ENCODE measurements around the gene ATP10A.
"Not testable (repeated sequence)": the region's sequence is repeated elsewhere in the genome, so short reads cannot be mapped to it uniquely, and the experiment has no call there.

ATP10A gene

GRCh38 chr15:25773248-25773647, 89.9 kb downstream of the ATP10A start:
- Histone ChIP-seq H3K9me2 (replicated peaks; ENCODE audit: insufficient read depth, low read length) (no peaks in the 10 kb centered on the region), H3K4me3 (ENCODE audit: low read length) (no peak overlapping the region), H3K9me3 (replicated peaks; ENCODE audit: insufficient read depth, low read length) (no peaks in the 10 kb centered on the region), H3K9ac (ENCODE audit: low read length) (no peak overlapping the region), H3K4me2 (ENCODE audit: low read depth, low read length) (no peak overlapping the region), H3K36me3 (replicated peaks; ENCODE audit: insufficient read depth, low read length) (no peaks in the 10 kb centered on the region), H3K27ac (ENCODE audit: low read length) (no peak overlapping the region), H3K4me1 (ENCODE audit: low read length) (no peaks in the 10 kb centered on the region), H4K20me1 (ENCODE audit: insufficient read depth, low read length) (no peaks in the 10 kb centered on the region), H3F3A (ENCODE audit: insufficient read depth, low read length) (no peaks in the 10 kb centered on the region), H2AFZ (ENCODE audit: low read length) (no peak overlapping the region), H3K79me2 (ENCODE audit: low read length) (no peaks in the 10 kb centered on the region), H3K27me3 (replicated peaks; ENCODE audit: insufficient read depth, low read length) (no peaks in the 10 kb centered on the region)
- TF ChIP-seq EZH2 (optimal IDR thresholded peaks at IDR 0.05; ENCODE audit: low read depth, low read length) (no peak), CTCF (IDR thresholded peaks at IDR 0.05; ENCODE audit: low read length) (no peak), EZH2phosphoT487 (IDR thresholded peaks at IDR 0.05; ENCODE audit: low read length) (no peak)
- no peak for DNase-seq

- Histone ChIP-seq H3K36me3 (replicated peaks; ENCODE audit: insufficient read depth, low read length) (no peaks in the 10 kb centered on the region), H3F3A (ENCODE audit: insufficient read depth, low read length) (no peaks in the 10 kb centered on the region), H3K27ac (ENCODE audit: low read length) (no peak overlapping the region), H3K79me2 (ENCODE audit: low read length) (no peaks in the 10 kb centered on the region), H3K9me3 (replicated peaks; ENCODE audit: insufficient read depth, low read length) (no peaks in the 10 kb centered on the region), H3K4me1 (ENCODE audit: low read length) (no peaks in the 10 kb centered on the region), H3K4me2 (ENCODE audit: low read depth, low read length) (no peak overlapping the region), H4K20me1 (ENCODE audit: insufficient read depth, low read length) (no peaks in the 10 kb centered on the region), H3K9me2 (replicated peaks; ENCODE audit: insufficient read depth, low read length) (no peaks in the 10 kb centered on the region), H2AFZ (ENCODE audit: low read length) (no peak overlapping the region), H3K27me3 (replicated peaks; ENCODE audit: insufficient read depth, low read length) (no peaks in the 10 kb centered on the region), H3K4me3 (ENCODE audit: low read length) (no peak overlapping the region), H3K9ac (ENCODE audit: low read length) (no peak overlapping the region)
- no peak for TF ChIP-seq EZH2phosphoT487 (IDR thresholded peaks at IDR 0.05; ENCODE audit: low read length)
- TF ChIP-seq EZH2 (optimal IDR thresholded peaks at IDR 0.05; ENCODE audit: low read depth, low read length): no peak
- TF ChIP-seq CTCF (IDR thresholded peaks at IDR 0.05; ENCODE audit: low read length): no peak
- no peak for DNase-seq
These were observed 90.6 kb downstream of the ATP10A start for GRCh38 chr15:25772500-25772899.

GRCh38 chr15:25771736-25772135, 91.4 kb downstream of the ATP10A start:
- H3K79me2 ChIP-seq (ENCODE audit: low read length); H3K4me3 ChIP-seq (ENCODE audit: low read length); H3K4me1 ChIP-seq (ENCODE audit: low read length); H3K9ac ChIP-seq (ENCODE audit: low read length); H3K9me2 ChIP-seq (replicated peaks; ENCODE audit: insufficient read depth, low read length); DNase-seq; H3K9me3 ChIP-seq (replicated peaks; ENCODE audit: insufficient read depth, low read length); H2AFZ ChIP-seq (ENCODE audit: low read length); H4K20me1 ChIP-seq (ENCODE audit: insufficient read depth, low read length); H3K36me3 ChIP-seq (replicated peaks; ENCODE audit: insufficient read depth, low read length); H3K27ac ChIP-seq (ENCODE audit: low read length); H3K27me3 ChIP-seq (replicated peaks; ENCODE audit: insufficient read depth, low read length); H3K4me2 ChIP-seq (ENCODE audit: low read depth, low read length); H3F3A ChIP-seq (ENCODE audit: insufficient read depth, low read length): not testable (repeated sequence)

GRCh38 chr15:25771338-25771706, 91.8 kb downstream of the ATP10A start:
- DNase-seq: no peak
- no peaks in the 10 kb centered on the region for H3K36me3 ChIP-seq (replicated peaks; ENCODE audit: insufficient read depth, low read length)
- no peak overlapping the region for H2AFZ ChIP-seq (ENCODE audit: low read length)
- H3K4me2 ChIP-seq (ENCODE audit: low read depth, low read length): no peak overlapping the region
- H3K27me3 ChIP-seq (replicated peaks; ENCODE audit: insufficient read depth, low read length): no peaks in the 10 kb centered on the region
- no peak overlapping the region for H3K27ac ChIP-seq (ENCODE audit: low read length)
- no peaks in the 10 kb centered on the region for H3K9me2 ChIP-seq (replicated peaks; ENCODE audit: insufficient read depth, low read length)
- no peaks in the 10 kb centered on the region for H3F3A ChIP-seq (ENCODE audit: insufficient read depth, low read length)
- H3K9me3 ChIP-seq (replicated peaks; ENCODE audit: insufficient read depth, low read length): no peaks in the 10 kb centered on the region
- H4K20me1 ChIP-seq (ENCODE audit: insufficient read depth, low read length): no peaks in the 10 kb centered on the region
- H3K79me2 ChIP-seq (ENCODE audit: low read length): no peaks in the 10 kb centered on the region
- TF ChIP-seq EZH2phosphoT487 (IDR thresholded peaks at IDR 0.05; ENCODE audit: low read length) (no peak), CTCF (IDR thresholded peaks at IDR 0.05; ENCODE audit: low read length) (no peak), EZH2 (optimal IDR thresholded peaks at IDR 0.05; ENCODE audit: low read depth, low read length) (no peak)
- no peak overlapping the region for H3K4me3 ChIP-seq (ENCODE audit: low read length)
- no peak overlapping the region for H3K9ac ChIP-seq (ENCODE audit: low read length)
- H3K4me1 ChIP-seq (ENCODE audit: low read length): no peaks in the 10 kb centered on the region

Measured in MM.1S (cell line).